ENCODE results near the gene EMILIN3. TPM values are rescaled to one million over a fixed set of nuclear protein-coding genes. Genes with fewer than 3 reads are reported as not detected.

Gene EMILIN3
- total RNA-seq, 2 donors from 2014 or later, result 1.8 to 4.9 TPM

DNA sequence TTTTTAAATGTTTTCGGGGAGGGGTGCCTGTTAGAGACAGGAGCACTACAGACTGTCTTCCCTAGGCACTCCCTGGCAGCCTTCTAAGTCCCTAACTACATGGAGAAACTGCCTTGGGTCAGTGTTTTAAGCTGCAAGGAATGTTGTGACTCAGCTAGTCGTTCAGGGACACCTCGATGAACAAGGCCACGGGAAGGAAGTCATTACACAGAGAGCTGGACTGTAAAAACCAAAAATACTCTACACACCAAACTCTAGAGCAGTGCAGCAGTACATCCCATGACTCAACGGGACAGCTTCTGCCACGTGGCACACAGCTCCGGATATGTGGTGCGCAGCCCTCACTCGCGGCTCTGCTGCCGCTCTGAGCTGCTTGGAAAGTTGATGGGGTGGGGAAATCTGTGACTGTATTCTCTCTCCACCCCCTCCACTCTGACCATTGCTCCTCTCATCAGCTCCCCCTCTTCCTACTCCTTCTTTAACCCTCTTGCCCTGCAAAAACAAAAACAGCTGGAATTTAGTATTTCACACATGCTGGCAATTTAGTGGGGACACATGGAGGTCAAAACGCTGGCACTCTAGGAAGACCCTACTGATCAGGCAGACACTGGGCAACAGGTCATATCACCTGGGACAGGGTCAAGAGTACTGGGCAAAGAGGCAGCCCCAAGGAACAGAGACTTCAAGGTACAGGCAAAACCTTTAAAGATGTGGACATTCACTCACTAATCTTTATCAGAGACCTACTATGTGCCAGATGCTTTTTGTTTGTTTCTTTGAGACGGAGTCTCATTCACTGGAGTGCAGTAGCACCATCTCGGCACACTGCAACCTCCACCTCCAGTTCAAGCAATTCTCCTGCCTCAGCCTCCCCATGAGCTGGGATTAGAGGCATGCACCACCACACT lies 36.9 kb downstream of the EMILIN3 start:
- H3K27me3 ChIP-seq, result no peaks in the 10 kb centered on the region
- no peak overlapping the region for H3K4me3 ChIP-seq
- DNase-seq (ENCODE audit: low spot score), result peak; percentile 93
- peaks cover 0 to 14% of the 10 kb centered on the region in 2 donors for H3K4me1 ChIP-seq
- H3K27ac ChIP-seq, result peak overlapping the region; percentile 68 to 89
- no peaks in the 10 kb centered on the region for H3K9me3 ChIP-seq
- H3K36me3 ChIP-seq, result no peaks in the 10 kb centered on the region
- TF ChIP-seq, protein P1, sequence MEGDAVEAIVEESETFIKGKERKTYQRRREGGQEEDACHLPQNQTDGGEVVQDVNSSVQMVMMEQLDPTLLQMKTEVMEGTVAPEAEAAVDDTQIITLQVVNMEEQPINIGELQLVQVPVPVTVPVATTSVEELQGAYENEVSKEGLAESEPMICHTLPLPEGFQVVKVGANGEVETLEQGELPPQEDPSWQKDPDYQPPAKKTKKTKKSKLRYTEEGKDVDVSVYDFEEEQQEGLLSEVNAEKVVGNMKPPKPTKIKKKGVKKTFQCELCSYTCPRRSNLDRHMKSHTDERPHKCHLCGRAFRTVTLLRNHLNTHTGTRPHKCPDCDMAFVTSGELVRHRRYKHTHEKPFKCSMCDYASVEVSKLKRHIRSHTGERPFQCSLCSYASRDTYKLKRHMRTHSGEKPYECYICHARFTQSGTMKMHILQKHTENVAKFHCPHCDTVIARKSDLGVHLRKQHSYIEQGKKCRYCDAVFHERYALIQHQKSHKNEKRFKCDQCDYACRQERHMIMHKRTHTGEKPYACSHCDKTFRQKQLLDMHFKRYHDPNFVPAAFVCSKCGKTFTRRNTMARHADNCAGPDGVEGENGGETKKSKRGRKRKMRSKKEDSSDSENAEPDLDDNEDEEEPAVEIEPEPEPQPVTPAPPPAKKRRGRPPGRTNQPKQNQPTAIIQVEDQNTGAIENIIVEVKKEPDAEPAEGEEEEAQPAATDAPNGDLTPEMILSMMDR (IDR thresholded peaks at IDR 0.05), result no peak

DNA sequence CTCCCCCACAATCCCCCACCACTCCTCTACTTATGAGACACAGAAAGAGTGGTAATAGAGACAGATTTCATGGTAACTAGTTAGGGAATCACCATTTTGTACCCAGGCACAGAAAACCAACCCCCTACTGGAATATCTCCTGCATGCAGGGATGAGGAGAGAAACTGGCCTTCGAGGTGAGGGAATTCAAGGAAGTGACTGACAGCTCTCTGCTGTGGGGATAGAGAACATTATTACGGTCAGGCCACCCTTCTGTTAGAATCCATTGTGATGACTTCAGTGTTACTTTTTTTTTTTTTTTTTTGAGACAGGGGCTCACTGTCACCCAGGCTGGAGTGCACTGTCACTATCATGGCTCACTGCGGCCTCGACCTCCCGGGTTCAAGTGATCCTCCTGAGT lies 39.4 kb downstream of the EMILIN3 start:
- DNase-seq (ENCODE audit: low spot score), result no peak
- H3K36me3 ChIP-seq, result no peaks in the 10 kb centered on the region
- H3K27ac ChIP-seq, result no peak overlapping the region
- H3K4me1 ChIP-seq, result peaks cover 0 to 14% of the 10 kb centered on the region in 2 donors
- no peaks in the 10 kb centered on the region for H3K27me3 ChIP-seq
- H3K4me3 ChIP-seq, result no peak overlapping the region
- H3K9me3 ChIP-seq, result no peaks in the 10 kb centered on the region
- TF ChIP-seq, protein P1 (IDR thresholded peaks at IDR 0.05), result no peak

DNA sequence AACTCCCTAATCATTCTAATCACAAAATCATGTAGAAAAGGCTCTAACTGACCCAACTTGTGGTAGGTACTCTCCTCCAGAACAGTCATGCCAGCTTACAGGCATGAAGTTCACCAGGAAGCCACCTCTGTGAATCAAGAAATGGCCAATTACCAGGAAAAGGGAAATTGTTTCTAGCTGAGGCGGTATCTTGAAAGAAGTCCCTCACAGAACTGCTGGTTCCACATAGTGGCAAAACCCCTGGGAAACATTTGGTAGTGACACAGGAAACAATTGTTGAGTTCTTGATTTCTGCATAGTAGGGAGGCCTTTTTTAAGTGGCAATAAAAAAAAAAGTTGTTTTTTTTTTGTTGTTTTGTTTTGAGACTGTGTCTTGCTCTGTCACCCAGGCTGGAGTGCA lies 45.6 kb downstream of the EMILIN3 start:
- no peak for DNase-seq (ENCODE audit: low spot score)
- H3K36me3 ChIP-seq, result no peaks in the 10 kb centered on the region
- TF ChIP-seq, protein P1 (IDR thresholded peaks at IDR 0.05), result no peak

DNA sequence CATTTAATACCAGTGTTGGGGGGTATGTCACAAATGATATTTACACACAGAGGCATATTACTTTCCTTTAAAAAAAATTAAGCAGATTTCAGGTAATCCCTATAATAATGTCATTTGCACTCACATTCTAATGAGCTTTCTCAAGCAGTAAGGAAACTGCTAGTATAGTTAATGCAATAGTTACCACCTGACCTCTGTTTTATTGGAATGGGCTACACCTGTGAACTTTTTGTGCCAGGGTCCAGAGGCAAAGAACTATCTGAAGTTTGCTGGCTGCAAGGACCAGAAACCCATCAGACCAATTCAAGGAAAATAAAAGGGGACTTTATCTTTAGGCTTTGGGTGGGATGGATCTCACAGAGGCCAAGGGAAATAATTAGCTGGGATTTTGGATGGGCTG lies 46.2 kb downstream of the EMILIN3 start:
- Histone ChIP-seq H3K36me3 (no peaks in the 10 kb centered on the region), H3K4me3 (no peak overlapping the region), H3K9me3 (no peaks in the 10 kb centered on the region), H3K27me3 (no peaks in the 10 kb centered on the region), H3K4me1 (peaks cover 0 to 18% of the 10 kb centered on the region in 2 donors), H3K27ac (no peak overlapping the region)
- DNase-seq (ENCODE audit: low spot score), result no peak
- TF ChIP-seq, protein P1 (IDR thresholded peaks at IDR 0.05), result no peak

More for the DNA sequence above, 45.6 kb downstream of the EMILIN3 start:
- Histone ChIP-seq H3K4me3 (no peak overlapping the region), H3K9me3 (no peaks in the 10 kb centered on the region), H3K4me1 (peaks cover 0 to 12% of the 10 kb centered on the region in 2 donors), H3K27ac (no peak overlapping the region), H3K27me3 (no peaks in the 10 kb centered on the region)

DNA sequence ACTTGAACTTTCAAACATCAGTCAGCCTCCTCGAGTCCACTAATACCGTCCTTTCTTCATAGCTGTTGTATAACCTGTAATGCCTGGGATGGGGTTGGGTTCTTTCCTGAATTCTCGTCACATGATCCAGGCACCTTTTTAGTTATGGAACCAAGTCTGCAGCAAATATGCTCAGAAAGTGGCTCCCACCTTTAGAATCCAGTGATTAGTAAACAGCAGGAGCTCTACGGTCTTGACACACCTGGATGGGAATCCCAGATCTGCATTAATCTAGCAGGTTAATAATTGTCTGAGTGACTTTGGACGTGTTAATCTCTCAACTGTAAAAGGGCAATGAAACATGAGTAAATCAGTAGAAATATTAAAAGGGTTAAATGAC lies 48.4 kb downstream of the EMILIN3 start:
- TF ChIP-seq, protein P1 (IDR thresholded peaks at IDR 0.05), result no peak

More for the DNA sequence above, 48.4 kb downstream of the EMILIN3 start:
- Histone ChIP-seq H3K27ac (peak overlapping the region; percentile 74 to 77), H3K27me3 (no peaks in the 10 kb centered on the region), H3K9me3 (no peaks in the 10 kb centered on the region), H3K4me3 (peak overlapping the region in 1 of 2 donors; percentile 70), H3K4me1 (peaks cover 0 to 35% of the 10 kb centered on the region in 2 donors), H3K36me3 (no peaks in the 10 kb centered on the region)
- no peak for DNase-seq (ENCODE audit: low spot score)
